ENCODE data around the gene RELL1. TPM values are rescaled to one million over a fixed set of nuclear protein-coding genes. Genes with fewer than 3 reads are reported as not detected.

RELL1 gene
- polyA plus RNA-seq, 1 of the 3 experiments (the other 2 are of a cell fraction) = 4.5 TPM

- Histone ChIP-seq H3K9me2 (no peaks in the 10 kb centered on the region), H3K27ac (ENCODE audit: low read depth in 2 of 2, low read length in 1 of 2) (no peak overlapping the region), H3K4me3 (ENCODE audit: low read depth in 2 of 2, low read length in 1 of 2) (no peak overlapping the region), H3K79me2 (ENCODE audit: insufficient read depth) (no peaks in the 10 kb centered on the region), H3F3A (replicated peaks; ENCODE audit: insufficient read depth) (no peaks in the 10 kb centered on the region), H3K27me3 (ENCODE audit: insufficient read depth) (no peaks in the 10 kb centered on the region), H3K9me3 (no peaks in the 10 kb centered on the region), H4K20me1 (ENCODE audit: insufficient read depth) (no peaks in the 10 kb centered on the region), H2AFZ (ENCODE audit: low read depth) (no peak overlapping the region), H3K9ac (no peak overlapping the region), H3K36me3 (replicated peaks in 1 of 2; ENCODE audit: control insufficient read depth in 1 of 2, insufficient read depth in 2 of 2, low read length in 1 of 2) (no peaks in the 10 kb centered on the region), H3K4me1 (ENCODE audit: control insufficient read depth in 1 of 2, insufficient read depth in 2 of 2, low read depth in 1 of 2, low read length in 1 of 2) (no peaks in the 10 kb centered on the region), H3K4me2 (no peak overlapping the region)
- CTCF ChIA-PET = interaction anchor here (0.6 to 1.5 kb wide), 2 partner anchors 18 to 23 kb away, joined by 3 to 5 read pairs; no protein-coding TSS in a partner anchor
- DNase-seq = no peak
- TF ChIP-seq RAD21 (IDR thresholded peaks at IDR 0.05; ENCODE audit: low read length) = no peak
- no peak for TF ChIP-seq ZBTB33 (IDR thresholded peaks at IDR 0.05; ENCODE audit: borderline replicate concordance, low read depth)
- no peak for TF ChIP-seq NRF1 (IDR thresholded peaks at IDR 0.05; ENCODE audit: low read depth, low read length)
- no peak for TF ChIP-seq REST (IDR thresholded peaks at IDR 0.05; ENCODE audit: low read depth, low read length)
- no peak for TF ChIP-seq EP300 (IDR thresholded peaks at IDR 0.05; ENCODE audit: borderline replicate concordance in 1 of 2, low read depth in 1 of 2, low read length in 1 of 2)
- WGBS (ENCODE audit: low lambda C conversion rate) = 44% methylated on average over 9 of the region's 9 CpGs
- POLR2A ChIA-PET = no interaction called here
These were observed 101.6 kb downstream of the RELL1 start for GRCh38 chr4:37584493-37585060.

GRCh38 chr4:37584071-37584470 is 102.1 kb downstream of the RELL1 start:
- Histone ChIP-seq H3K4me2 (no peak overlapping the region), H2AFZ (ENCODE audit: low read depth) (no peak overlapping the region), H3K9me2 (no peaks in the 10 kb centered on the region), H3K4me3 (ENCODE audit: low read depth in 2 of 2, low read length in 1 of 2) (no peak overlapping the region), H4K20me1 (ENCODE audit: insufficient read depth) (no peaks in the 10 kb centered on the region), H3K27ac (ENCODE audit: low read depth in 2 of 2, low read length in 1 of 2) (no peak overlapping the region), H3K27me3 (ENCODE audit: insufficient read depth) (no peaks in the 10 kb centered on the region), H3K9ac (no peak overlapping the region), H3K36me3 (replicated peaks in 1 of 2; ENCODE audit: control insufficient read depth in 1 of 2, insufficient read depth in 2 of 2, low read length in 1 of 2) (no peaks in the 10 kb centered on the region), H3F3A (replicated peaks; ENCODE audit: insufficient read depth) (no peaks in the 10 kb centered on the region), H3K4me1 (ENCODE audit: control insufficient read depth in 1 of 2, insufficient read depth in 2 of 2, low read depth in 1 of 2, low read length in 1 of 2) (no peaks in the 10 kb centered on the region), H3K9me3 (no peaks in the 10 kb centered on the region), H3K79me2 (ENCODE audit: insufficient read depth) (no peaks in the 10 kb centered on the region)
- ChIA-PET CTCF (interaction anchor here (1.5 kb wide), 1 partner anchor 18 kb away, joined by 5 read pairs; no protein-coding TSS in a partner anchor), POLR2A (no interaction called here)
- TF ChIP-seq MEF2A (IDR thresholded peaks at IDR 0.05; ENCODE audit: borderline replicate concordance, low read depth) = no peak
- TF ChIP-seq GABPA (IDR thresholded peaks at IDR 0.05; ENCODE audit: low read depth) = no peak
- TF ChIP-seq CTCF (IDR thresholded peaks at IDR 0.05) = no peak
- TF ChIP-seq USF2 (IDR thresholded peaks at IDR 0.05; ENCODE audit: borderline replicate concordance, low read depth, low read length) = no peak
- TF ChIP-seq NFIC (IDR thresholded peaks at IDR 0.05; ENCODE audit: borderline replicate concordance) = no peak
- no peak for TF ChIP-seq JUND (IDR thresholded peaks at IDR 0.05)
- no peak for TF ChIP-seq EP300 (IDR thresholded peaks at IDR 0.05; ENCODE audit: borderline replicate concordance in 1 of 2, low read depth in 1 of 2, low read length in 1 of 2)
- TF ChIP-seq TCF12 (IDR thresholded peaks at IDR 0.05) = no peak
- WGBS (ENCODE audit: low lambda C conversion rate) = 79% methylated on average over 8 of the region's 8 CpGs
- no peak for DNase-seq
